GM12891 (cell line): Measurements from ENCODE around the gene CD300LG.

ENCODE experiments used
- POLR2A ChIP-seq: IDR thresholded peaks from 2 replicates; pipeline ENCODE4 v1.6.1; 2011; ENCODE audit warnings: low read depth, low read length, control low read depth
- POLR2AphosphoS5 ChIP-seq: IDR thresholded peaks from 2 replicates; pipeline ENCODE4 v1.6.1; 2011; ENCODE audit warnings: low read depth, low read length, control low read depth
- SPI1 ChIP-seq: IDR thresholded peaks from 2 replicates; pipeline ENCODE4 v1.6.1; 2011; ENCODE audit warnings: low read depth, low read length, control low read depth
- TAF1 ChIP-seq: IDR thresholded peaks from 2 replicates; pipeline ENCODE4 v1.6.1; 2011; ENCODE audit warnings: low read depth, low read length, control low read depth

DNA sequence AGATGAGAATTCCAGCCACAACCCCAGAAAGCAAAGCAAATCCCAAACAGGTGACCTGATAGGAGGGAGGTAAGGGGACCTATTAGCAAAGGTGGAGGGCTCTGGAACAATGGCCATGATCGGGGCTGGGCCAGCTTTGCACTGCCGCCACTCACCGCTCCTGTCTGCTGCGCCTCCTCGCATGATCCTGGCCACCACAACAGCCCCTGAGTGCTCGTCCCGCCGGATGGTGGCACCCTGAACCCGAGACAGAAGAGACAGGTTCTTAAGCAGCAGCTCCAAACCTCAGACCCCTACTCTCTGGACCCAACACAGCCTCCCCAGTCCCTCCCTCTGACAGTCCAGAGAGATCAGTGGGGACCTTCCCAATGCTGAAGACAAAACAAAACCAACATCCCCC is 19.4 kb upstream of the CD300LG start:
- TF ChIP-seq SPI1 (no peak), POLR2A (no peak), POLR2AphosphoS5 (no peak), TAF1 (no peak)
